Breast epithelium (tissue), 3 donors: ENCODE measurements around the gene ARHGDIB.

Experiments
- CTCF ChIP-seq, 3 donors: fragments of 450-650 bp; IDR thresholded peaks; one replicate each; pipeline ENCODE4 v1.5.1; 2016 to 2017; ENCODE audit warnings: antibody characterized with exemption in 3 of 3, mild to moderate bottlenecking in 3 of 3, moderate library complexity in 3 of 3
- POLR2A ChIP-seq: fragments of 450-650 bp; IDR thresholded peaks from one replicate; pipeline ENCODE4 v1.6.1; 2016; ENCODE audit warnings: antibody characterized with exemption, mild to moderate bottlenecking, moderate library complexity
- POLR2AphosphoS5 ChIP-seq, 3 donors: sonication (generic); formaldehyde crosslinking; IDR thresholded peaks; one replicate each; pipeline ENCODE4 v1.6.1; 2017; ENCODE audit warnings: antibody characterized with exemption in 3 of 3

GRCh38 chr12:14968478-14968877 lies 7.1 kb upstream of the ARHGDIB start:
- no peak for TF ChIP-seq POLR2A
- TF ChIP-seq CTCF (IDR thresholded peaks at IDR 0.05) = no peak
- no peak for TF ChIP-seq POLR2AphosphoS5 (IDR thresholded peaks at IDR 0.05)
